CD14-positive monocyte (primary cell): ENCODE measurements around the gene CHST11. TPM values are rescaled to one million over a fixed set of nuclear protein-coding genes. Genes with fewer than 3 reads are reported as not detected.

Experiments
- DNase-seq, 3 donors: peaks; one replicate each; pipeline ENCODE4 v3.0.0-alpha.2; 2011 to 2022
- H2AFZ ChIP-seq: 2 replicates; pipeline ENCODE4 v1.6.0; 2012; ENCODE audit warnings: mild to moderate bottlenecking, low read depth, low read length, inconsistent platforms; ENCODE audit not compliant: insufficient read depth, poor library complexity, severe bottlenecking
- H3K27ac ChIP-seq, 2 donors: 1 replicate in 1 of 2; 2 replicates in 1 of 2; pipeline ENCODE4 v1.5.1; 2012 to 2013; ENCODE audit warnings: low read length in 2 of 2, control low read depth in 1 of 2, inconsistent platforms in 1 of 2, low read depth in 1 of 2, mild to moderate bottlenecking in 1 of 2
- H3K27me3 ChIP-seq, 2 donors: one replicate each; pipeline versions ENCODE4 v1.6.0 to v1.6.1; 2011 to 2013; ENCODE audit warnings: low read length in 2 of 2; ENCODE audit not compliant: control insufficient read depth in 2 of 2, insufficient read depth in 2 of 2
- H3K36me3 ChIP-seq, 2 donors: replicated peaks in 1 of 2; 1 replicate in 1 of 2; 2 replicates in 1 of 2; pipeline versions ENCODE4 v1.5.1 to v1.6.1; 2012 to 2013; ENCODE audit warnings: low read length in 2 of 2, control low read depth in 1 of 2, inconsistent platforms in 1 of 2, mild to moderate bottlenecking in 1 of 2; ENCODE audit not compliant: insufficient read depth in 2 of 2, control insufficient read depth in 1 of 2
- H3K4me1 ChIP-seq, 2 donors: 1 replicate in 1 of 2; 2 replicates in 1 of 2; pipeline versions ENCODE4 v1.5.1 to v1.6.1; 2012 to 2013; ENCODE audit warnings: low read length in 2 of 2, control low read depth in 1 of 2, inconsistent platforms in 1 of 2, mild to moderate bottlenecking in 1 of 2, moderate library complexity in 1 of 2; ENCODE audit not compliant: insufficient read depth in 2 of 2, control insufficient read depth in 1 of 2
- H3K4me2 ChIP-seq: replicated peaks from 2 replicates; pipeline ENCODE3; 2012; ENCODE audit warnings: low read length, moderate library complexity, mild to moderate bottlenecking; ENCODE audit not compliant: poor library complexity, severe bottlenecking; ENCODE audit errors: extremely low read depth
- H3K4me3 ChIP-seq, 3 experiments: fragments of 200-600 bp in 1 of 3; sonication (generic) in 1 of 3; replicated peaks in 1 of 3; 1 replicate in 2 of 3; 2 replicates in 1 of 3; pipeline ENCODE4 v1.5.1; 2011 to 2013; ENCODE audit warnings: low read length in 3 of 3, mild to moderate bottlenecking in 3 of 3, control low read depth in 2 of 3, low read depth in 2 of 3, inconsistent platforms in 1 of 3, moderate library complexity in 1 of 3
- H3K79me2 ChIP-seq: 2 replicates; pipeline ENCODE4 v1.6.0; 2012; ENCODE audit warnings: mild to moderate bottlenecking, control low read depth, inconsistent platforms, low read length, moderate library complexity; ENCODE audit not compliant: insufficient read depth
- H3K9ac ChIP-seq: 2 replicates; pipeline ENCODE4 v1.6.0; 2017; ENCODE audit warnings: low read length, mild to moderate bottlenecking; ENCODE audit not compliant: insufficient read depth, poor library complexity, severe bottlenecking
- H3K9me3 ChIP-seq, 2 donors: replicated peaks in 1 of 2; 1 replicate in 1 of 2; 2 replicates in 1 of 2; pipeline versions ENCODE4 v1.5.1 to v1.6.1; 2012 to 2013; ENCODE audit warnings: low read length in 2 of 2, control low read depth in 1 of 2; ENCODE audit not compliant: control insufficient read depth in 1 of 2, insufficient read depth in 1 of 2
- H4K20me1 ChIP-seq: 2 replicates; pipeline ENCODE4 v1.6.0; 2012; ENCODE audit warnings: mild to moderate bottlenecking, low read length, control low read depth, moderate library complexity; ENCODE audit not compliant: insufficient read depth
- H3K27ac Mint-ChIP-seq, 7 donors: one replicate each; pipeline ENCODE4 v1.8.0; 2020; ENCODE audit warnings: mild to moderate bottlenecking in 7 of 7, mixed read lengths in 7 of 7, moderate library complexity in 6 of 7, inconsistent platforms in 2 of 7
- H3K27me3 Mint-ChIP-seq, 3 donors: one replicate each; pipeline ENCODE4 v1.8.0; 2021 to 2022; ENCODE audit warnings: low read depth in 3 of 3, mild to moderate bottlenecking in 3 of 3, mixed read lengths in 3 of 3, moderate library complexity in 3 of 3, inconsistent platforms in 1 of 3
- H3K36me3 Mint-ChIP-seq, 2 donors: one replicate each; pipeline ENCODE4 v1.8.0; 2020; ENCODE audit warnings: mixed read lengths in 2 of 2, inconsistent platforms in 1 of 2, mild to moderate bottlenecking in 1 of 2
- H3K4me1 Mint-ChIP-seq: one replicate; pipeline ENCODE4 v1.8.0; 2020; ENCODE audit warnings: mild to moderate bottlenecking, mixed read lengths
- H3K4me3 Mint-ChIP-seq, 2 donors: one replicate each; pipeline ENCODE4 v1.8.0; 2020; ENCODE audit warnings: mild to moderate bottlenecking in 2 of 2, mixed read lengths in 2 of 2, moderate library complexity in 1 of 2
- H3K9me3 Mint-ChIP-seq, 7 donors: one replicate each; pipeline ENCODE4 v1.8.0; 2020 to 2022; ENCODE audit warnings: mixed read lengths in 7 of 7, mild to moderate bottlenecking in 6 of 7, moderate library complexity in 6 of 7, inconsistent platforms in 2 of 7
- CTCF ChIP-seq: fragments of 200-600 bp; IDR thresholded peaks from one replicate; pipeline ENCODE4 v1.8.0; 2022; ENCODE audit warnings: antibody characterized with exemption, mild to moderate bottlenecking
- WGBS: methylation state at CpG from one replicate; pipeline ENCODE4 v1.1.5; 2013; ENCODE audit warnings: missing lambda C conversion rate; ENCODE audit not compliant: insufficient coverage; 5-methylcytosine and 5-hydroxymethylcytosine counted together
- intact Hi-C, 2 donors: fragments of 100-400 bp; cut with micrococcal nuclease; formaldehyde crosslinking; loops; one replicate each; pipeline versions ENCODE4 v1.15.0 to v1.15.1; 2023
- polyA plus RNA-seq, 3 donors: library from polyadenylated mRNA; depleted of rRNA in 1 of 3; unstranded in 2 of 3; stranded (reverse) in 1 of 3; fragments of 300-500 nt in 2 of 3; fragments of >200 nt in 1 of 3; fragmentation: Illumina TruSeq in 2 of 3; gene quantifications; 1 replicate in 2 of 3; 2 replicates in 1 of 3; pipeline ENCODE4 v1.2.3, GENCODE V29; 2012 to 2021

The CHST11 gene
- polyA plus RNA-seq, 3 donors: 44.4 to 66.6 (median 48.4) TPM

DNA sequence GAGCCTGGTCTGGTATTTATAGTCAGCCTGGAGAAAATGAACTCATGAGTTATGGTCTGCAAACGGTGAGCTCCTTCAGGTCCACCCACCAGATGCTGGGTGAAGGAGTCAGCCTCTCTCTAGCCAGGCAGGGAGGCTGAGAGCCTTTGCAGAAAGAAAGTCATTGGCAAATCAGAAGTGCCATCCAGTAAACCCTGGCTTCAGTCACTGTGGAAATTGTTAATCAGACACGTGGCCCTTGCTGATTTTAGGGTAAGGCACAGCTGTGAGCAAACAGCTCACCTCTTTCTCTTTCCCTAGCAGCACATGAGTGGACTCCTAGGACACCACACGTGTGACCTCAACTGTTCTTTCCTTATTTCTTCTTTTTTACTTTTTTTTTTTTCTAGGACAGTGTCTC lies 44.9 kb downstream of the CHST11 start:
- Histone ChIP-seq H3K4me1 (peaks cover 34 to 36% of the 10 kb centered on the region in 2 donors), H2AFZ (no peak overlapping the region), H4K20me1 (peaks cover 100% of the 10 kb centered on the region), H3K36me3 (peaks cover 3 to 17% of the 10 kb centered on the region in 2 donors), H3K9ac (no peak overlapping the region), H3K4me3 (no peak overlapping the region), H3K79me2 (peaks cover 98% of the 10 kb centered on the region), H3K4me2 (no peak overlapping the region), H3K9me3 (no peaks in the 10 kb centered on the region), H3K27me3 (no peaks in the 10 kb centered on the region), H3K27ac (peak overlapping the region in 1 of 2 donors; percentile 8)
- no peak for TF ChIP-seq CTCF
- Mint-ChIP-seq H3K27ac (peak overlapping the region in 3 of 7 donors; percentile 7 to 63 (median 8)), H3K9me3 (no peaks in the 10 kb centered on the region), H3K27me3 (peaks cover 0 to 6% (median 3%) of the 10 kb centered on the region in 3 donors), H3K4me3 (no peak overlapping the region), H3K36me3 (peaks cover 46 to 53% of the 10 kb centered on the region in 2 donors), H3K4me1 (peaks cover 74% of the 10 kb centered on the region)
- whole genome bisulfite sequencing: 56% methylated on average over 3 of the region's 3 CpGs
- DNase-seq: no peak
- intact Hi-C loops: no loop called here

GRCh38 chr12:104502217-104502616 lies 45.5 kb downstream of the CHST11 start:
- peaks cover 3 to 17% of the 10 kb centered on the region in 2 donors for H3K36me3 ChIP-seq
- Mint-ChIP-seq H3K36me3 (peaks cover 48 to 53% of the 10 kb centered on the region in 2 donors), H3K27me3 (peaks cover 0 to 6% (median 3%) of the 10 kb centered on the region in 3 donors), H3K4me1 (peaks cover 74% of the 10 kb centered on the region), H3K9me3 (peaks cover 0 to 3% (median 0%) of the 10 kb centered on the region in 7 donors), H3K27ac (peak overlapping the region in 2 of 7 donors; percentile 7 to 21), H3K4me3 (no peak overlapping the region)
- H4K20me1 ChIP-seq: peaks cover 100% of the 10 kb centered on the region
- H3K9ac ChIP-seq: no peak overlapping the region
- H3K4me3 ChIP-seq: no peak overlapping the region
- intact Hi-C loops: no loop called here
- no peaks in the 10 kb centered on the region for H3K27me3 ChIP-seq
- no peak overlapping the region for H2AFZ ChIP-seq
- DNase-seq: no peak
- no peak overlapping the region for H3K27ac ChIP-seq
- no peaks in the 10 kb centered on the region for H3K9me3 ChIP-seq
- TF ChIP-seq CTCF: no peak
- no peak overlapping the region for H3K4me2 ChIP-seq
- H3K4me1 ChIP-seq: peaks cover 29 to 30% of the 10 kb centered on the region in 2 donors
- no CpG with 5 or more reads among the region's 5 CpGs for WGBS
- peaks cover 98% of the 10 kb centered on the region for H3K79me2 ChIP-seq
